ENCODE data around the gene MRPS9. TPM values are rescaled to one million over a fixed set of nuclear protein-coding genes. Genes with fewer than 3 reads are reported as not detected.

The MRPS9 gene
- total RNA-seq, 2 donors from 2014 or later, result 14.4 to 16.4 TPM

GRCh38 chr2:105113616-105114291 lies 75.9 kb downstream of the MRPS9 start:
- intact Hi-C loops (cut with DNase I), result loop anchor here in 1 of 2 donors (5.0 kb wide), 1 partner anchor 124 kb away; no protein-coding TSS in a partner anchor
- no peak for DNase-seq (ENCODE audit: low spot score)

GRCh38 chr2:105114551-105114950 lies 76.7 kb downstream of the MRPS9 start:
- DNase-seq (ENCODE audit: low spot score), result no peak
- intact Hi-C loops (cut with DNase I), result loop anchor here in 1 of 2 donors (5.0 kb wide), 1 partner anchor 123 kb away; no protein-coding TSS in a partner anchor

- DNase-seq (ENCODE audit: low spot score), result no peak
- intact Hi-C loops (cut with DNase I), result loop anchor here in 1 of 2 donors (5.0 kb wide), 1 partner anchor 121 kb away; no protein-coding TSS in a partner anchor
Measured at GRCh38 chr2:105116348-105116747, 78.5 kb downstream of the MRPS9 start.

- intact Hi-C loops (cut with DNase I), result loop anchor here in 1 of 2 donors (5.0 kb wide), 1 partner anchor 120 kb away; no protein-coding TSS in a partner anchor
- DNase-seq (ENCODE audit: low spot score), result no peak
Measured at GRCh38 chr2:105117565-105117964, 79.7 kb downstream of the MRPS9 start.

- intact Hi-C loops (cut with DNase I), result loop anchor here in 1 of 2 donors (5.0 kb wide), 1 partner anchor 118 kb away; no protein-coding TSS in a partner anchor
Measured at GRCh38 chr2:105118960-105119359, 81.1 kb downstream of the MRPS9 start.

GRCh38 chr2:105121434-105121833 lies 83.6 kb downstream of the MRPS9 start:
- DNase-seq (ENCODE audit: low spot score), result no peak
- intact Hi-C loops (cut with DNase I), result no loop called here

More at GRCh38 chr2:105118960-105119359, 81.1 kb downstream of the MRPS9 start:
- no peak for DNase-seq (ENCODE audit: low spot score)

GRCh38 chr2:105125428-105125827 lies 87.6 kb downstream of the MRPS9 start:
- intact Hi-C loops (cut with DNase I), result no loop called here
- DNase-seq (ENCODE audit: low spot score), result no peak

GRCh38 chr2:105125920-105126319 lies 88.1 kb downstream of the MRPS9 start:
- intact Hi-C loops (cut with DNase I), result no loop called here
- DNase-seq (ENCODE audit: low spot score), result no peak

GRCh38 chr2:105126336-105126735 lies 88.5 kb downstream of the MRPS9 start:
- intact Hi-C loops (cut with DNase I), result no loop called here

GRCh38 chr2:105127289-105127915 lies 89.5 kb downstream of the MRPS9 start:
- intact Hi-C loops (cut with DNase I), result no loop called here
- no peak for DNase-seq (ENCODE audit: low spot score)

More at GRCh38 chr2:105126336-105126735, 88.5 kb downstream of the MRPS9 start:
- no peak for DNase-seq (ENCODE audit: low spot score)

GRCh38 chr2:105129722-105130232 lies 91.9 kb downstream of the MRPS9 start:
- no peak for DNase-seq (ENCODE audit: low spot score)
- intact Hi-C loops (cut with DNase I), result no loop called here

- intact Hi-C loops (cut with DNase I), result no loop called here
- no peak for DNase-seq (ENCODE audit: low spot score)
Measured at GRCh38 chr2:105130546-105130945, 92.7 kb downstream of the MRPS9 start.

- no peak for DNase-seq (ENCODE audit: low spot score)
- intact Hi-C loops (cut with DNase I), result no loop called here
Measured at GRCh38 chr2:105134081-105134480, 96.2 kb downstream of the MRPS9 start.

GRCh38 chr2:105135436-105135835 lies 97.6 kb downstream of the MRPS9 start:
- DNase-seq (ENCODE audit: low spot score), result no peak
- intact Hi-C loops (cut with DNase I), result no loop called here

GRCh38 chr2:105136394-105136793 lies 98.5 kb downstream of the MRPS9 start:
- DNase-seq (ENCODE audit: low spot score), result no peak
- intact Hi-C loops (cut with DNase I), result no loop called here

GRCh38 chr2:105138643-105139042 lies 100.8 kb downstream of the MRPS9 start:
- DNase-seq (ENCODE audit: low spot score), result no peak
- intact Hi-C loops (cut with DNase I), result no loop called here

GRCh38 chr2:105139556-105140239 lies 101.8 kb downstream of the MRPS9 start:
- intact Hi-C loops (cut with DNase I), result loop anchor here in 1 of 2 donors (5.0 kb wide), 1 partner anchor 947 kb away; no protein-coding TSS in a partner anchor
- no peak for DNase-seq (ENCODE audit: low spot score)

GRCh38 chr2:105140240-105140568 lies 102.3 kb downstream of the MRPS9 start:
- no peak for DNase-seq (ENCODE audit: low spot score)
- intact Hi-C loops (cut with DNase I), result loop anchor here in 1 of 2 donors (5.0 kb wide), 1 partner anchor 948 kb away; no protein-coding TSS in a partner anchor

- no peak for DNase-seq (ENCODE audit: low spot score)
- intact Hi-C loops (cut with DNase I), result loop anchor here in 1 of 2 donors (5.0 kb wide), 1 partner anchor 949 kb away; no protein-coding TSS in a partner anchor
Measured at GRCh38 chr2:105141099-105141614, 103.3 kb downstream of the MRPS9 start.

All from posterior vena cava (tissue), 2 donors.